GM20431 (cell line): ENCODE results near the gene QSOX2.

Source experiments
- in situ Hi-C: fragments of 300-500 bp; cut with MseI, MboI; formaldehyde crosslinking; loops from one replicate; pipeline ENCODE4 v1.15.0; 2020; ENCODE audit warnings: low sequenced_read_pairs; ENCODE audit not compliant: unreplicated experiment

QSOX2 gene

DNA sequence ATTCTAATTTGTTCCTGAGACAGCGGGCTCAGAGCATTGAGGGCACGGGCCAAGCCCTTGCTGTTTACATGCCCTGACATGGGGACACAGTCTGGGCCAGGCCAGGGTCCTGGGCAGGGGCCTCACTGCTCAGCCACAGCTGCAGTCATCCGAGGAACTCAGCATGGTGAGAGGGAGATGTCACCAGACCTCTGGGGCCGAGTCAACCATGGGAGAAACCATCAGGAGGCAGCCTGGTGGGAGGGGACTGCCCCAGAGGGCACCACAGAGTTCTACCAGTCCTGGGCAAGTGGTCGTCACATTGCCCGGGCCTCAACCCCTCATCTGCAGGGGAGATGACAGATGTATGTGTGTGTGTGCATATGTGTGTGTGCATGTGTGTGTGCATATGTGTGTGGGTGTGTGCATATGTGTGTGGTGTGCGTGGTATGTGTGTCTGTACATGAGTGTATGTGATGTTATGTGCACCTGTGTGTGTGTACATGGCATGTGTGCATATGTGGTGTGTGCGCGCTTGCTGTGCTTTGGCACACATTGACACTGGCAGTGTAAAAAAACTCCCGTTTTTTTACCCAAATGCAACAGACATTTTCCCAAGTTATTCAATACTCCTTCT is 84.5 kb downstream of the QSOX2 start:
- in situ Hi-C loops: no loop called here

DNA sequence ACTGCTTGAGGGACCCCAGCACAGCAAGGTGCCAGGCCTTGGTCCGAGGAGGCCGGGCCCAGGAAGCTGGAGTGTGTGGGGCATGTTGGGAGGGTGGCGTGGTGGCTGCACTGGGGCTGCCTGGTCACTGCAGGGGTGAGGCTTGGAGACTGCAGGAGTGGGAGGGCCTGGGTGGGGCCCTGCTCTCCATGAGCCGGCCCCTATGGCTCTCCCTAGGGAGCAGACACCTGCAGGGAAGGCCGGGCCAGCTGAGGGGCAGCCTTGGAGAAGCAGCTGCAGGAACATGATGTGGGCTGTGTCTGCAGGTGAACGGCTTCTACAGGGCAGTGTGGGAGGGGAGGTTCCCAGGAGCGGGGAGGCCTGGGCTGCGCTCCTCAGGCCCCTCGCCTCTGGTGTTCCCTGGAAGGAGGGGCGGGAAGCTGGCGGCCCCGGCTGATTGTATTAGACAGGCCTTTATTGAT is 85.2 kb downstream of the QSOX2 start:
- in situ Hi-C loops: no loop called here

DNA sequence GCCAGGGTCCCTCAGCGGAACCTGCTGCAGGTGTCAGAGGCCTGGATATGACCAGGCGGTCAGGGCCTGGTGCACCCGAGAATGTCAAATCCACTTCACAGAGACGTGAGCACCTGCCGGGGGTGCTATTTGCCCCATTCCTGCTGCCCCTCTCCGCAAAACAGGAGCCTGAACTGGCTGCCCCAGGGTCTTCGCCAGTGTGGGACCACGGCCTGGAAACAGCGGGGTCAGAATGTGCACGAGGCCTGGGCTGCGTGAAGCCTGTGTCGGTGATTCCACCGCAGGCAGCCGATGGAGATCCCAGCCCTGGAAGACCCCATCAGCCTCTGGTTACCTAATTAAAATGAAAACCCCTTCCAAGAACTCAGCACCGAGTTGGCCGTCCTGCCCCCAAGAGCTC is 85.8 kb downstream of the QSOX2 start:
- in situ Hi-C loops: no loop called here

DNA sequence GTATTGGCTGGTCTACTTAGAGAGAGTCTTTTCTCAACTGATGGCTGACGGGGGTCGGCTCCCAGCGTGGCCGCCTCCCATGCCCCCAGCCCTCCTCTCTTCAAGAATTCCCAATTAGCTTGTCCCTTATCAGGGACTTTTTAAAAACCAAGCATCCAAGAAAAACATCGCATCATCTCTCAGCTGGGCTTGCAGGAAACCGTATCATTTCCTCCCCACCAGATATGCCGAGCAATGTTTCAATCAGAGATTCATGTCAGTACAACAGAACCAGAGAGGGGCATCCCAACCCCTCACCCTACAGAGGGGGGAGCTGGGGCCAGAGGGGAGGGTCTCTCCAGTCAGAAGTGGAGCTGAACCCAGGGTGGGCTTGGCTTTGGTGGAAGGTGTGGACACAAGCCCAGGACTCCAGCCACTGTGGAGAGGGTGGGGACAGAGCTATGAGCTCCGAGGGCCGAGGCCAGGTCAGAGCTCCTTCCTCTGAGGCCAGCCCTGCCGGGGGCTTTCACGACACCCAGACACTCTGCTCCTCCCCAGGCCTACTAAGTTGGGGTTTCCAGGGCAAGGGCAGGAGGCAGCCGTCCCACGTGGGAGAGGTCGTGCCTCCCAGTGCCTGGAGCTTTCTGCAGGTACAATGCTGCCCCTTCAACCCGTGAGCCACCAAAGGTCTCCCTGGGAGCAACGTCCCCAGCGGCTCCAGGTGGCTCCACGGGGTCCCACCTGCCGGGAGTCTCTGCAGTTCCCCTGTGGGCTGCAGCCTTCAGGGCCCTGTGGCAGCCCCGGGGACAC is 87.9 kb downstream of the QSOX2 start:
- in situ Hi-C loops: no loop called here
